COR-L47 (cell line): ENCODE results near the gene PADI4.
"Not testable (repeated sequence)": the region's sequence is repeated elsewhere in the genome, so short reads cannot be mapped to it uniquely, and the experiment has no call there.

Experiments
- DNase-seq: peaks from one replicate; lab custom pipeline; 2025; lab: John Stamatoyannopoulos, UW

The PADI4 gene

DNA sequence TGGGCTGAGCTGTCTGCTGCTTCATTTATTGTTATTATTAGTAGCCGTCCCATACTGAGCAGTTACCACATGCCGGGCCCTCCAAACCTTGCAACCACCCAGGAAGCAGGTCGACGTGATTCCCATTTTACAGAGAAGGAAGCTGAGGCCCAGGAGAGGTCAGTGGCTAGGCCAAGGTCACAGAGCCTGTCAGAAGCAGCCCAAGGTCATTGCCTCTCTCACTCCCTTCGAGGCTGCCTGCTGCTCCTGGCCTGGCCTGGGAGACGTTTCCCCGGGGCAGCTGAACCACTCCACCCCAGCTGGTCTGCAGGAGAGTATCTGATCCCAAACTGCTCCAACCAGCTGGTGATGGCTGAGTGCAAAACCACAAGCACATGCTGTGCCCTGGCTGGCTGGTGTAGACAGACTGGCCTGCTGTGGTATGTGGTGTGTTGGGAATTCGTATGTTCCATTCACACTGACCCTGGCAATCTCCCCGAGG lies 6.5 kb downstream of the PADI4 start:
- DNase-seq: no peak

DNA sequence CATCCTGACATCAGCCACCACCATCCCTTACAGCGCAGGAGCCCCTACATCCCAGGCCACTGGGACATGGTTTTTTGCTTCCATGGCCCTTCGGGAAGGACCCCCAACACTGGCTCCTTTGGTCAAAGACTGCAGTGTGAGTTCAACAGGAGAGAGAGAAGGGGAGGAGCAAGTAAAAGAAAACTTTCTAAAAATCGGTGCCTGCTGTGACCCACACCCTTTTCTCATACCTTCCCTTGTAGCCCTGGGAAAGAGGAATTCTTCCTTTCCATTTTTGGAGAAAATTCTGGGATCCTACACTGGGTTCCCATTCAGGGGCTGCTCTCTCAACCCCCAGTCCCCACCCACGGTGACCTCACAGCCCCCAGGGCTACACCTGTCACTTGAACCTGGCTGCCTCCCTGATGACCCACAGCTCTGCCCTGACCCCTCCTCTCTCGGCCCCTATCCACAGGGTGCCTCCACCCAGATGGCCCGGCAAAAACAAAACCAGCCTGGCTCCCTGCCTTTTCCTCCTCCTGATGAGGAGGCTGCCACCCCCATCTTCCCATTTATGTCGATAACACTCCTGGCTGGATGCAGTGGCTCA lies 7.6 kb downstream of the PADI4 start:
- no peak for DNase-seq

- no peak for DNase-seq
Observed at GRCh38 chr1:17316704-17317103, 8.7 kb downstream of the PADI4 start.

- no peak for DNase-seq
Observed at GRCh38 chr1:17318262-17318661, 10.3 kb downstream of the PADI4 start.

GRCh38 chr1:17319561-17320350 lies 11.8 kb downstream of the PADI4 start:
- DNase-seq: no peak

DNA sequence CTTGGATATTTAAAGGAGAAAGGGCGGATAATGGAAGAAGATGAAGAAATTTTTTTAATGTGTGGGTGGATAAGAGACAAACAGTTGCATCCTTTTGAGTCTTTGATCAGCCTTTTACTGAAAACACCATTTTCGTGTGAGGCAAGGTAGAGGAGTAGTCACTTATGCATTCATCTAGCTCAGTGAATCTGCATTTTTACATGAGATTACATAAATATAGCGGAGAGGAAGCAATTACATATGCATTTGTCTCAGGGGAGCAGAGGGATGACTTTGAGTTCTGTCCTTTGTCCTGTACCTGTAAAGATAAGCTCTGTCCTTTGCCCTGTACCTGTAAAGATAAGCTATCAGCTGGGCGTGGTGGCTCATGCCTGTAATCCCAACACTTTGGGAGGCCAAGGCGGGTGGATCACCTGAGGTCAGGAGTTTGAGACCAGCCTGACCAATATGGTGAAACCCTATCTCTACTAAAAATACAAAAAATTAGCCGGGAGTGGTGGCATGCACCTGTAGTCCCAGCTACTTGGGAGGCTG lies 13.9 kb downstream of the PADI4 start:
- DNase-seq: not testable (repeated sequence)

DNA sequence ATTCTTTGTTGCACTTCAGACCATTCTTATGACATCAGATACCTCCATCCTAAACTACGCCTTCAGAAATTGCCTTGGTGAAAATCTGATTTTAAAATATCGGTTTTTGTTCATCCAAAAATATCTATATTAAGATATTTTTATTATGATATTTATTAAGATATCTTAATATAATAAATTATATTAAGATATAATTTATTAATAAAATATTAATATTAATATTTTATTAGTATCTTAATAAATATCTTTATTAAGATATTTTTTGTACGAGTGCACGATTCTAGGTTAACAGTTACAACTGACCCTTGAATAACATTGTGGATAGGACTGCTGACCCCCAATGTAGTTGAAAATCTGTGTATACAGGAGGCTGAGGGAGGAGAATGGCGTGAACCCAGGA lies 20.9 kb downstream of the PADI4 start:
- DNase-seq: no peak

DNA sequence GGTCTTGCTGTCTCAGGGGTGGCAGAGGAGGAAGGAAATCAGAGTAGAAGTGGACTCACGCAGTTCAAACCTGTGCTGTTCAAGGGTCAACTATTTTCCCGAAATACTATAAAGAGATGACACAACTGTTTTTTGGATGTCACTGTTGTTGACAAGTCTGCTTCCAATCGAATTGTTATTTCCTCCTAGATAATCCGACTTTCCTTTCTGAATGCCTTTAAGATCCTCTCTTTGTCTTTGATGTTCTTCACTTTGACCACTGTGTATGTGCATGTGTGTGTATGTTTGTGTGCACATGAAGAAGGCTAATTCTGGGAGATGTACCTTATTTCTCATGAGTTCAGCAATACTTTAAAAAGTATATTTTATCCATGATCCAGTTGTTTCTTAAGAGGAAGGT lies 21.6 kb downstream of the PADI4 start:
- DNase-seq: no peak

- no peak for DNase-seq
Observed at GRCh38 chr1:17330856-17331255, 22.9 kb downstream of the PADI4 start.

DNA sequence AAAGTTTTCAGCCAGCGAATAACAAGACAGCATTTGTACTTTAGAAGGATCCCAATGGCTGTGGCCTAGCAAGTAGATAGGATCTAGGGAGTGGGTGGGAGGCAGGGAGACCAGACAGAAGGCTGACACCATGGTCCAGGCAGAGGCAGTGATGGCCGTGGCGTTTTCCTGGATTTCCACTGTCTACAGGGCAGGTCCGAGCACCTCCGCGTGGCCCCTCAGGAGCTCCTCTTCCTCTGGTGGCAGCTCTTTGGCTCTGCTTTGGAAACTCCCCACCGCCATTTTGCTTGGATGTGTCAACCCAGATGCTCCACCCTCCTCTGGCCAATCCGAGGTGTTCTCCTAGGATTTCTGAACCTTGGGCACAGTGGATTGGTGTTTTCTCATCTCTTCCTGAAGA lies 25.1 kb downstream of the PADI4 start:
- DNase-seq: no peak

GRCh38 chr1:17335821-17336710 lies 28.1 kb downstream of the PADI4 start:
- DNase-seq: peak; percentile 57

DNA sequence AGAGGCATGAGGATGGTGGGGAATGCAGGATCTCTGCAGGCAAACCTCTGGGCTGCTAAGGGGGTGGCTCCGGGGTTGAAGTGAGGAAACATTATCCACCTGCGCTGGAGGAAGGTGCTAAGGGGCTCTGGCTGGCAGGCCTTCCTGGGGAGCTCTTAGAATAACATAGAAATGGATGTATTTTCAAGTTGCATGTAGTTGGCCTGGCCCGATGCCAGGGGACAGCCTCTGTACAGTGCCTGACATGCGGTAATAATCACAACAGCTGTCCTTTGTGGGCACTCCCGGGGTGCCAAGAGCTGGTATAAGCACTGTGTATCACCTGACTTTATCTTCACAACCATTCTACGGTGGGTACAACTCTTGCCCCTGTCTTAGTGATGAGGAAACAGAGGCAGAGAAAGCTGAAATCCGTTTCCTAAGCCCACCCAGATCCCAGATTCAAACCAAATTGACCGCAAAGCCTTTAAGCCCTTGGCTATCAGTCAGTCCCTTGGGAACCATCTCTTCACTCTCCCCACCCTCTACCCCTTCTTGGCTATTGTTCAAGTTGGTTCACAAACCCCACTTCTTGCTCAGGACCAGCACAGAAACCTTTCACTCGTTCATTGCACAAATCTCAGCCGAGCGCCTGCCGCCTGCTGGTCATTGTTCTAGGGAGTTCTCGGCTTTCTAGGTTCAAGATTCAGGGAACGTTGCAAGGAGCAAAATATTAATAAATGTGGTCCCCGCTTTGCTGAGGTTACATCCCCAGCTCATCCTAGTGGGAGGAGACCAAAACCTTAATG lies 30.9 kb downstream of the PADI4 start:
- no peak for DNase-seq

DNA sequence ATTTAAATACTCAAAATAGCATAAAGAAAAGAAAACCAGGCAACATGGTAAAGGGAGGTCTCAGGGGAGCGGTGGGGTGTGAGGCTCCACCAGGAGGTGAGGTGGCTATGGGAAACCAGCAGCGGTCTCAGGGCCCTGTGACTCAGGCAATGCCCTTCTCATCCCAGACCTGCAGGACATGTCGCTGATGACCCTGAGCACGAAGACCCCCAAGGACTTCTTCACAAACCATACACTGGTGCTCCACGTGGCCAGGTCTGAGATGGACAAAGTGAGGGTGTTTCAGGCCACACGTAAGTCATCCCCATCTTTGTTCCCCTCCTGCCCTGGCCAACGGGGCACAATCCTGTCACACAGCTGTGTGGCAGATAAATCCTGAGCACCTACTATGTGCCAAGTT lies 31.5 kb downstream of the PADI4 start:
- no peak for DNase-seq

- no peak for DNase-seq
Observed at GRCh38 chr1:17340358-17340757, 32.4 kb downstream of the PADI4 start.

DNA sequence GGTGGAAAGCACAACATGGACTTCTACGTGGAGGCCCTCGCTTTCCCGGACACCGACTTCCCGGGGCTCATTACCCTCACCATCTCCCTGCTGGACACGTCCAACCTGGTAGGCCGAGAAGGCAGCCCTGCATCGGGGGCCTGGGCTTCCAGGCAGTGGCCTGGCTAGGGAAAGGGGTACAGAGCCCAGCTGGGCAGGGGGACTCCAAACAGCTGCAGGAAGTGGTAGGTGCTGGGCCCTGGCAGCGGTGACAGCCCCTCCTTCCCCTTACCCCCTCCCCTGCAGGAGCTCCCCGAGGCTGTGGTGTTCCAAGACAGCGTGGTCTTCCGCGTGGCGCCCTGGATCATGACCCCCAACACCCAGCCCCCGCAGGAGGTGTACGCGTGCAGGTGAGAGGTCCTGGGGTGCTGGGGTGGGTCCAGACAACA lies 34.0 kb downstream of the PADI4 start:
- no peak for DNase-seq

- not testable (repeated sequence) for DNase-seq
Observed at GRCh38 chr1:17345506-17345905, 37.5 kb downstream of the PADI4 start.

GRCh38 chr1:17346046-17346789 lies 38.2 kb downstream of the PADI4 start:
- no peak for DNase-seq

- DNase-seq: no peak
Observed at GRCh38 chr1:17347769-17348592, 40.0 kb downstream of the PADI4 start.

DNA sequence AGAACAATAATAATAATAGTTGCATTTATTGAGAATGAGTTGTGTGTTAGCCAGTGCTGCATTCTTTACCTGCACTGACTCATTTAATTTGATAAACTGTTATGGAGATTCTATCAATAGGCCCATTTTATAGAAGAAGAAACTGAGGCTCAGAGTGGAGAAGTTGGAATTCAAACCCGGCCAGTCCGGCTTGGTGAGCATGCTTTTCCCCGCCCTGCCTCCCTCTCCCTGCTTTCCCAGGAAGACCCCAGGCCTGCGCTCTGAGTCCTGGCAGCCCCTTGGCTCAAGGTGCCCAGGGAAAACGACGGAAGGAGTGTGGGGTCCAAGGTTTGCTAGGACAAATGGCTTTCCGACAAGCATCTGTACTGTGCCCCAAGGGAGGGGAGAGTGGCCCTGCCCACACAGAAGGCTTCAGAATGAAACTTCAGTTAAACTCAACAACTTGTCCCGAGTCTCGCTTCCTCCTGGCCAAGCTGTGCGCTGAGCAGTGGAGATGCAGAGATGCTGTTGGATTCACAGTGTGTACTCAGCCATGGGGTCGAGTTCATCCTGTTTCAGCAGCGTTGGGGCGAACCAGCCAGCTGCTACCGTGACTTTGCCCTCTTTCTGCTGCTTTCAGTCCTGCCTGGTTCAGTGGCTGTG lies 40.7 kb downstream of the PADI4 start:
- no peak for DNase-seq
